Hepatocyte (in vitro differentiated cells): Measurements from ENCODE around the gene LCLAT1. TPM values are rescaled to one million over a fixed set of nuclear protein-coding genes. Genes with fewer than 3 reads are reported as not detected.

Experiments
- DNase-seq: peaks from one replicate; pipeline ENCODE4 v3.0.0-alpha.2; 2016; ENCODE audit warnings: low spot score
- H2AFZ ChIP-seq: fragments of 200-600 bp; sonication (generic); 2 replicates; pipeline ENCODE4 v1.6.0; 2016; ENCODE audit warnings: antibody characterized with exemption, mild to moderate bottlenecking
- H3K27ac ChIP-seq: fragments of 200-600 bp; sonication (generic); 2 replicates; pipeline ENCODE4 v1.5.1; 2016; ENCODE audit warnings: mild to moderate bottlenecking
- H3K27me3 ChIP-seq: fragments of 200-600 bp; sonication (generic); 2 replicates; pipeline ENCODE4 v1.6.1; 2016
- H3K36me3 ChIP-seq: fragments of 200-600 bp; sonication (generic); replicated peaks from 2 replicates; pipeline ENCODE4 v1.5.1; 2016; ENCODE audit warnings: low read depth; ENCODE audit not compliant: insufficient read depth
- H3K4me1 ChIP-seq: fragments of 200-600 bp; sonication (generic); 2 replicates; pipeline ENCODE4 v1.5.1; 2016; ENCODE audit warnings: mild to moderate bottlenecking, moderate library complexity; ENCODE audit not compliant: insufficient read depth
- H3K4me2 ChIP-seq: fragments of 200-600 bp; sonication (generic); 2 replicates; pipeline ENCODE4 v1.6.0; 2016
- H3K4me3 ChIP-seq: fragments of 200-600 bp; sonication (generic); 2 replicates; pipeline ENCODE4 v1.5.1; 2016; ENCODE audit warnings: mild to moderate bottlenecking
- H3K79me2 ChIP-seq: fragments of 200-600 bp; sonication (generic); 2 replicates; pipeline ENCODE4 v1.6.0; 2017; ENCODE audit warnings: mild to moderate bottlenecking
- H3K9me2 ChIP-seq: fragments of 200-600 bp; sonication (generic); replicated peaks from 2 replicates; pipeline ENCODE4 v1.6.0; 2017; ENCODE audit warnings: mild to moderate bottlenecking; ENCODE audit not compliant: insufficient read depth
- H3K9me3 ChIP-seq: fragments of 200-600 bp; sonication (generic); 2 replicates; pipeline ENCODE4 v1.5.1; 2016; ENCODE audit warnings: low read depth, mild to moderate bottlenecking
- H4K20me1 ChIP-seq: fragments of 200-600 bp; sonication (generic); 2 replicates; pipeline ENCODE4 v1.6.0; 2016; ENCODE audit warnings: mild to moderate bottlenecking; ENCODE audit not compliant: insufficient read depth, poor library complexity, severe bottlenecking
- CTCF ChIP-seq: fragments of 200-600 bp; sonication (generic); IDR thresholded peaks from 2 replicates; pipeline ENCODE4 v1.5.1; 2016; ENCODE audit warnings: antibody characterized with exemption, mild to moderate bottlenecking; ENCODE audit not compliant: poor library complexity
- EZH2 ChIP-seq: fragments of 200-600 bp; sonication (generic); IDR thresholded peaks from 2 replicates; pipeline ENCODE4 v1.6.1; 2016; ENCODE audit warnings: antibody characterized with exemption, mild to moderate bottlenecking, borderline replicate concordance
- EZH2phosphoT487 ChIP-seq: fragments of 200-600 bp; sonication (generic); IDR thresholded peaks from one replicate; pipeline ENCODE4 v1.6.1; 2018; ENCODE audit warnings: antibody characterized with exemption, mild to moderate bottlenecking, low read depth, moderate library complexity; ENCODE audit not compliant: unreplicated experiment, severe bottlenecking
- WGBS: methylation state at CpG from one replicate; pipeline ENCODE4 v1.1.6; 2016; ENCODE audit warnings: low lambda C conversion rate; ENCODE audit errors: missing lambda C conversion rate; 5-methylcytosine and 5-hydroxymethylcytosine counted together
- polyA plus RNA-seq: library from polyadenylated mRNA; unstranded; fragments of >200 nt; fragmentation: Nextera tagmentation; extraction: Ambion mirVana; gene quantifications from 2 replicates; pipeline ENCODE4 v1.2.1, GENCODE V29; 2016
- total RNA-seq: library from RNA; depleted of rRNA; stranded (reverse); fragments of >200 nt; gene quantifications from 2 replicates; pipeline ENCODE4 v1.2.3, GENCODE V29; 2014

LCLAT1 gene
- total and polyA plus RNA-seq, 2 experiments from 2014 or later: 10.1 to 15.4 TPM

GRCh38 chr2:30688956-30689401 lies 241.9 kb downstream of the LCLAT1 start:
- Histone ChIP-seq H3K4me1 (peaks cover 10% of the 10 kb centered on the region), H3K79me2 (no peaks in the 10 kb centered on the region), H3K4me3 (no peak overlapping the region), H3K27me3 (no peaks in the 10 kb centered on the region), H4K20me1 (no peaks in the 10 kb centered on the region), H3K36me3 (no peaks in the 10 kb centered on the region), H3K9me3 (no peaks in the 10 kb centered on the region), H3K9me2 (no peaks in the 10 kb centered on the region), H3K27ac (no peak overlapping the region), H2AFZ (no peak overlapping the region), H3K4me2 (no peak overlapping the region)
- TF ChIP-seq EZH2: no peak
- DNase-seq: no peak
- 61% methylated on average over 4 of the region's 4 CpGs for WGBS

- H3K27me3 ChIP-seq: no peaks in the 10 kb centered on the region
- no peak overlapping the region for H3K4me2 ChIP-seq
- H3K9me3 ChIP-seq: no peaks in the 10 kb centered on the region
- H3K4me1 ChIP-seq: peaks cover 10% of the 10 kb centered on the region
- no peak for TF ChIP-seq EZH2phosphoT487
- no peak for TF ChIP-seq CTCF
- TF ChIP-seq EZH2: no peak
- H3K79me2 ChIP-seq: no peaks in the 10 kb centered on the region
- no peak overlapping the region for H2AFZ ChIP-seq
- peak overlapping the region; percentile 16 for H3K27ac ChIP-seq
- 87% methylated on average over 6 of the region's 6 CpGs for WGBS
- no peaks in the 10 kb centered on the region for H3K9me2 ChIP-seq
- DNase-seq: no peak
- H3K4me3 ChIP-seq: no peak overlapping the region
- no peaks in the 10 kb centered on the region for H3K36me3 ChIP-seq
- H4K20me1 ChIP-seq: no peaks in the 10 kb centered on the region
Observed at GRCh38 chr2:30689496-30690125, 242.6 kb downstream of the LCLAT1 start.

GRCh38 chr2:30690126-30690561 lies 243.1 kb downstream of the LCLAT1 start:
- no peak for DNase-seq
- Histone ChIP-seq H3K27ac (peak overlapping the region; percentile 16), H3K4me1 (peaks cover 10% of the 10 kb centered on the region), H3K4me2 (no peak overlapping the region), H2AFZ (no peak overlapping the region), H3K79me2 (no peaks in the 10 kb centered on the region), H3K9me3 (no peaks in the 10 kb centered on the region), H3K4me3 (no peak overlapping the region), H3K36me3 (no peaks in the 10 kb centered on the region), H3K9me2 (no peaks in the 10 kb centered on the region), H4K20me1 (no peaks in the 10 kb centered on the region), H3K27me3 (no peaks in the 10 kb centered on the region)
- WGBS: 80% methylated on average over 5 of the region's 5 CpGs
- TF ChIP-seq CTCF: no peak
- TF ChIP-seq EZH2phosphoT487: no peak
- no peak for TF ChIP-seq EZH2

GRCh38 chr2:30691091-30691947 lies 244.3 kb downstream of the LCLAT1 start:
- 87% methylated on average over 7 of the region's 7 CpGs for WGBS
- Histone ChIP-seq H3K9me2 (no peaks in the 10 kb centered on the region), H3K36me3 (no peaks in the 10 kb centered on the region), H3K4me2 (no peak overlapping the region), H3K79me2 (no peaks in the 10 kb centered on the region), H3K4me1 (peaks cover 5% of the 10 kb centered on the region), H3K9me3 (no peaks in the 10 kb centered on the region), H2AFZ (no peak overlapping the region), H3K27me3 (no peaks in the 10 kb centered on the region), H4K20me1 (no peaks in the 10 kb centered on the region), H3K4me3 (no peak overlapping the region), H3K27ac (no peak overlapping the region)
- no peak for DNase-seq
- TF ChIP-seq CTCF (no peak), EZH2phosphoT487 (no peak), EZH2 (no peak)
